Measurements from ENCODE around the gene PFDN4. TPM values are rescaled to one million over a fixed set of nuclear protein-coding genes. Genes with fewer than 3 reads are reported as not detected.
A peak's percentile ranks its signal among the peaks of the same experiment; 100 is the strongest.

Gene PFDN4
- total RNA-seq, 2 experiments from 2014 or later = 17.5 to 17.7 TPM

GRCh38 chr20:54220722-54221121 lies 12.8 kb downstream of the PFDN4 start:
- H3K4me3 Mint-ChIP-seq = no peak overlapping the region
- H3K27me3 Mint-ChIP-seq = no peaks in the 10 kb centered on the region
- Histone ChIP-seq H3K27ac (ENCODE audit: low read depth in 1 of 2, low read length in 2 of 2) (no peak overlapping the region), H3K4me1 (ENCODE audit: insufficient read depth, low read length) (peaks cover 13% of the 10 kb centered on the region), H3K36me3 (ENCODE audit: insufficient read depth, low read length) (peaks cover 20% of the 10 kb centered on the region), H3K4me3 (ENCODE audit: low read length) (no peak overlapping the region), H3K27me3 (ENCODE audit: control insufficient read depth in 1 of 2, insufficient read depth in 2 of 2, low read length in 2 of 2) (no peaks in the 10 kb centered on the region), H3K9me3 (ENCODE audit: control insufficient read depth in 1 of 2, insufficient read depth in 1 of 2, low read length in 2 of 2) (no peaks in the 10 kb centered on the region)
- H3K36me3 Mint-ChIP-seq (ENCODE audit: low read depth) = peaks cover 26% of the 10 kb centered on the region
- H3K4me1 Mint-ChIP-seq (ENCODE audit: low read depth) = peaks cover 21% of the 10 kb centered on the region
- intact Hi-C loops (cut with DNase I, micrococcal nuclease) = loop anchor here (2.0 to 5.0 kb wide), 2 partner anchors 426 to 427 kb away; no protein-coding TSS in a partner anchor
- no peaks in the 10 kb centered on the region for H3K9me3 Mint-ChIP-seq
- ATAC-seq (ENCODE audit: poor library complexity) (no peak), DNase-seq (no peak)
- ChIA-PET POLR2A (interaction anchor here (2.4 kb wide), 1 partner anchor 13 kb away, joined by 14 read pairs; the partner anchor contains the start of gene PFDN4), CTCF (no interaction called here)
- peak overlapping the region; percentile 72 for H3K27ac Mint-ChIP-seq
- no peak for TF ChIP-seq CTCF (IDR thresholded peaks at IDR 0.05)

- ChIA-PET POLR2A (interaction anchor here (2.4 kb wide), 1 partner anchor 13 kb away, joined by 14 read pairs; the partner anchor contains the start of gene PFDN4), CTCF (no interaction called here)
- no peak overlapping the region for H3K27ac ChIP-seq (ENCODE audit: low read depth in 1 of 2, low read length in 2 of 2)
- TF ChIP-seq CTCF (IDR thresholded peaks at IDR 0.05) = no peak
- H3K27me3 Mint-ChIP-seq = no peaks in the 10 kb centered on the region
- peaks cover 19% of the 10 kb centered on the region for H3K36me3 Mint-ChIP-seq (ENCODE audit: low read depth)
- no peak overlapping the region for H3K4me3 ChIP-seq (ENCODE audit: low read length)
- no peaks in the 10 kb centered on the region for H3K9me3 Mint-ChIP-seq
- H3K4me1 ChIP-seq (ENCODE audit: insufficient read depth, low read length) = peaks cover 13% of the 10 kb centered on the region
- intact Hi-C loops (cut with DNase I, micrococcal nuclease) = loop anchor here (2.0 to 5.0 kb wide), 2 partner anchors 425 to 426 kb away; no protein-coding TSS in a partner anchor
- H3K4me3 Mint-ChIP-seq = peak overlapping the region; percentile 46
- H3K36me3 ChIP-seq (ENCODE audit: insufficient read depth, low read length) = peaks cover 14% of the 10 kb centered on the region
- H3K27ac Mint-ChIP-seq = peak overlapping the region; percentile 72
- H3K27me3 ChIP-seq (ENCODE audit: control insufficient read depth in 1 of 2, insufficient read depth in 2 of 2, low read length in 2 of 2) = no peaks in the 10 kb centered on the region
- H3K4me1 Mint-ChIP-seq (ENCODE audit: low read depth) = peaks cover 21% of the 10 kb centered on the region
- H3K9me3 ChIP-seq (ENCODE audit: control insufficient read depth in 1 of 2, insufficient read depth in 1 of 2, low read length in 2 of 2) = no peaks in the 10 kb centered on the region
- ATAC-seq (ENCODE audit: poor library complexity) = peak; percentile 96
- peak in 4 of 14 experiments; percentile 11 to 53 (median 48) for DNase-seq
These were observed 13.5 kb downstream of the PFDN4 start for GRCh38 chr20:54221353-54221752.

GRCh38 chr20:54221996-54222890 lies 14.4 kb downstream of the PFDN4 start:
- Histone ChIP-seq H3K4me1 (ENCODE audit: insufficient read depth, low read length) (peaks cover 13% of the 10 kb centered on the region), H3K27ac (ENCODE audit: low read depth in 1 of 2, low read length in 2 of 2) (no peak overlapping the region)

More at GRCh38 chr20:54221996-54222890, 14.4 kb downstream of the PFDN4 start:
- intact Hi-C loops (cut with DNase I, micrococcal nuclease) = loop anchor here (2.0 to 5.0 kb wide), 2 partner anchors 425 kb away; no protein-coding TSS in a partner anchor
- H3K27me3 ChIP-seq (ENCODE audit: control insufficient read depth in 1 of 2, insufficient read depth in 2 of 2, low read length in 2 of 2) = no peaks in the 10 kb centered on the region
- H3K4me3 Mint-ChIP-seq = no peak overlapping the region
- H3K9me3 Mint-ChIP-seq = no peaks in the 10 kb centered on the region
- TF ChIP-seq CTCF (IDR thresholded peaks at IDR 0.05) = no peak
- H3K9me3 ChIP-seq (ENCODE audit: control insufficient read depth in 1 of 2, insufficient read depth in 1 of 2, low read length in 2 of 2) = no peaks in the 10 kb centered on the region
- no peak for ATAC-seq (ENCODE audit: poor library complexity)
- H3K36me3 Mint-ChIP-seq (ENCODE audit: low read depth) = peaks cover 12% of the 10 kb centered on the region
- POLR2A ChIA-PET = interaction anchor here (2.4 kb wide), 1 partner anchor 14 kb away, joined by 14 read pairs; the partner anchor contains the start of gene PFDN4
- no peak overlapping the region for H3K4me3 ChIP-seq (ENCODE audit: low read length)
- DNase-seq = peak in 1 of 14 experiments; percentile 6
- no peaks in the 10 kb centered on the region for H3K27me3 Mint-ChIP-seq
- H3K36me3 ChIP-seq (ENCODE audit: insufficient read depth, low read length) = peaks cover 9% of the 10 kb centered on the region
- H3K4me1 Mint-ChIP-seq (ENCODE audit: low read depth) = peaks cover 21% of the 10 kb centered on the region
- CTCF ChIA-PET = no interaction called here
- H3K27ac Mint-ChIP-seq = peak overlapping the region; percentile 72

Measured in CD4-positive, alpha-beta T cell (primary cell).